ENCODE measurements around the gene PFDN2. TPM values are rescaled to one million over a fixed set of nuclear protein-coding genes. Genes with fewer than 3 reads are reported as not detected.

The PFDN2 gene
- polyA plus RNA-seq, 1 of the 3 experiments (the other 2 are of a cell fraction): 445 TPM

GRCh38 chr1:161082483-161082882, 35.4 kb downstream of the PFDN2 start:
- H3K4me2 ChIP-seq: no peak overlapping the region
- WGBS (ENCODE audit: low lambda C conversion rate): 94% methylated on average over 2 of the region's 2 CpGs
- no peaks in the 10 kb centered on the region for H3K79me2 ChIP-seq (ENCODE audit: insufficient read depth)
- no peaks in the 10 kb centered on the region for H3K9me2 ChIP-seq
- POLR2A ChIA-PET: no interaction called here
- no peaks in the 10 kb centered on the region for H3K9me3 ChIP-seq
- no peak overlapping the region for H2AFZ ChIP-seq (ENCODE audit: low read depth)
- no peak for DNase-seq
- H3K27ac ChIP-seq (ENCODE audit: low read depth in 2 of 2, low read length in 1 of 2): no peak overlapping the region; a peak in 1 of 4 replicates
- no peak overlapping the region for H3K9ac ChIP-seq
- TF ChIP-seq NFIC (IDR thresholded peaks at IDR 0.05; ENCODE audit: borderline replicate concordance): no peak
- TF ChIP-seq GATA2 (CRISPR knock-in tag; IDR thresholded peaks at IDR 0.05): no peak
- no peak for TF ChIP-seq RAD21 (IDR thresholded peaks at IDR 0.05; ENCODE audit: low read length)
- no peak for TF ChIP-seq ELF1 (IDR thresholded peaks at IDR 0.05)
- TF ChIP-seq RXRA (IDR thresholded peaks at IDR 0.05; ENCODE audit: borderline replicate concordance, low read depth): no peak
- TF ChIP-seq FOXM1 (IDR thresholded peaks at IDR 0.05; ENCODE audit: low read depth): no peak
- TF ChIP-seq, protein P1, sequence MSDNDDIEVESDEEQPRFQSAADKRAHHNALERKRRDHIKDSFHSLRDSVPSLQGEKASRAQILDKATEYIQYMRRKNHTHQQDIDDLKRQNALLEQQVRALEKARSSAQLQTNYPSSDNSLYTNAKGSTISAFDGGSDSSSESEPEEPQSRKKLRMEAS (IDR thresholded peaks at IDR 0.05; ENCODE audit: low read depth): no peak
- TF ChIP-seq TAF1 (IDR thresholded peaks at IDR 0.05; ENCODE audit: borderline replicate concordance, low read depth, low read length): no peak
- TF ChIP-seq, protein P2, sequence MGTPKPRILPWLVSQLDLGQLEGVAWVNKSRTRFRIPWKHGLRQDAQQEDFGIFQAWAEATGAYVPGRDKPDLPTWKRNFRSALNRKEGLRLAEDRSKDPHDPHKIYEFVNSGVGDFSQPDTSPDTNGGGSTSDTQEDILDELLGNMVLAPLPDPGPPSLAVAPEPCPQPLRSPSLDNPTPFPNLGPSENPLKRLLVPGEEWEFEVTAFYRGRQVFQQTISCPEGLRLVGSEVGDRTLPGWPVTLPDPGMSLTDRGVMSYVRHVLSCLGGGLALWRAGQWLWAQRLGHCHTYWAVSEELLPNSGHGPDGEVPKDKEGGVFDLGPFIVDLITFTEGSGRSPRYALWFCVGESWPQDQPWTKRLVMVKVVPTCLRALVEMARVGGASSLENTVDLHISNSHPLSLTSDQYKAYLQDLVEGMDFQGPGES (IDR thresholded peaks at IDR 0.05; ENCODE audit: low read depth, low read length): no peak
- H3K36me3 ChIP-seq (replicated peaks in 1 of 2; ENCODE audit: control insufficient read depth in 1 of 2, insufficient read depth in 2 of 2, low read length in 1 of 2): no peaks in the 10 kb centered on the region
- peaks cover 8 to 13% of the 10 kb centered on the region in 2 experiments; a peak in 2 of 4 replicates for H3K4me1 ChIP-seq (ENCODE audit: control insufficient read depth in 1 of 2, insufficient read depth in 2 of 2, low read depth in 1 of 2, low read length in 1 of 2)
- H3K27me3 ChIP-seq (ENCODE audit: insufficient read depth): no peaks in the 10 kb centered on the region
- CTCF ChIA-PET: interaction anchor here (1.4 to 22.7 kb wide), 3 partner anchors 9 to 14 kb away, joined by 3 to 198 read pairs (median 8); partner anchors contain the start of gene KLHDC9
- no peaks in the 10 kb centered on the region for H4K20me1 ChIP-seq (ENCODE audit: insufficient read depth)
- H3K4me3 ChIP-seq (ENCODE audit: low read depth in 2 of 2, low read length in 1 of 2): no peak overlapping the region
- no peaks in the 10 kb centered on the region for H3F3A ChIP-seq (replicated peaks; ENCODE audit: insufficient read depth)

GRCh38 chr1:161081519-161081918, 36.3 kb downstream of the PFDN2 start:
- 75% methylated on average over 5 of the region's 5 CpGs for WGBS (ENCODE audit: low lambda C conversion rate)
- Histone ChIP-seq H3K27me3 (ENCODE audit: insufficient read depth) (no peaks in the 10 kb centered on the region), H3K79me2 (ENCODE audit: insufficient read depth) (no peaks in the 10 kb centered on the region), H4K20me1 (ENCODE audit: insufficient read depth) (no peaks in the 10 kb centered on the region), H3K9me3 (no peaks in the 10 kb centered on the region), H3K9me2 (no peaks in the 10 kb centered on the region), H3K4me2 (no peak overlapping the region), H3K4me3 (ENCODE audit: low read depth in 2 of 2, low read length in 1 of 2) (no peak overlapping the region), H2AFZ (ENCODE audit: low read depth) (no peak overlapping the region), H3K36me3 (replicated peaks in 1 of 2; ENCODE audit: control insufficient read depth in 1 of 2, insufficient read depth in 2 of 2, low read length in 1 of 2) (no peaks in the 10 kb centered on the region), H3K4me1 (ENCODE audit: control insufficient read depth in 1 of 2, insufficient read depth in 2 of 2, low read depth in 1 of 2, low read length in 1 of 2) (peaks cover 8 to 13% of the 10 kb centered on the region in 2 experiments; a peak in 2 of 4 replicates), H3K9ac (no peak overlapping the region), H3F3A (replicated peaks; ENCODE audit: insufficient read depth) (no peaks in the 10 kb centered on the region), H3K27ac (ENCODE audit: low read depth in 2 of 2, low read length in 1 of 2) (no peak overlapping the region)
- no peak for DNase-seq
- TF ChIP-seq FOXJ3 (CRISPR knock-in tag; IDR thresholded peaks at IDR 0.05): no peak
- TF ChIP-seq RCOR1 (IDR thresholded peaks at IDR 0.05; ENCODE audit: low read length): no peak
- TF ChIP-seq JUND (IDR thresholded peaks at IDR 0.05): no peak
- TF ChIP-seq NFIC (IDR thresholded peaks at IDR 0.05; ENCODE audit: borderline replicate concordance): no peak
- TF ChIP-seq POLR2AphosphoS5 (IDR thresholded peaks at IDR 0.05; ENCODE audit: low read depth, low read length): no peak
- TF ChIP-seq, protein P3, sequence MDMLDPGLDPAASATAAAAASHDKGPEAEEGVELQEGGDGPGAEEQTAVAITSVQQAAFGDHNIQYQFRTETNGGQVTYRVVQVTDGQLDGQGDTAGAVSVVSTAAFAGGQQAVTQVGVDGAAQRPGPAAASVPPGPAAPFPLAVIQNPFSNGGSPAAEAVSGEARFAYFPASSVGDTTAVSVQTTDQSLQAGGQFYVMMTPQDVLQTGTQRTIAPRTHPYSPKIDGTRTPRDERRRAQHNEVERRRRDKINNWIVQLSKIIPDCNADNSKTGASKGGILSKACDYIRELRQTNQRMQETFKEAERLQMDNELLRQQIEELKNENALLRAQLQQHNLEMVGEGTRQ (IDR thresholded peaks at IDR 0.05; ENCODE audit: borderline replicate concordance, low read depth, low read length): no peak
- TF ChIP-seq GABPA (IDR thresholded peaks at IDR 0.05; ENCODE audit: low read depth): no peak
- TF ChIP-seq SIN3A (IDR thresholded peaks at IDR 0.05; ENCODE audit: borderline replicate concordance, low read depth, low read length): no peak
- no peak for TF ChIP-seq MXI1 (IDR thresholded peaks at IDR 0.05; ENCODE audit: low read depth, low read length)
- ChIA-PET POLR2A (no interaction called here), CTCF (interaction anchor here (1.9 to 22.7 kb wide), 2 partner anchors 10 to 15 kb away, joined by 8 to 198 read pairs; partner anchors contain the start of gene KLHDC9)
